ENCODE results near the gene SLC38A3.

GRCh38 chr3:50156549-50157493 is 48.2 kb upstream of the SLC38A3 start:
- TF ChIP-seq CTCF (IDR thresholded peaks at IDR 0.05), result no peak
- no peak for TF ChIP-seq POLR2A (IDR thresholded peaks at IDR 0.05)
